ENCODE data around the gene SMIM38. TPM values are rescaled to one million over a fixed set of nuclear protein-coding genes. Genes with fewer than 3 reads are reported as not detected.

Gene SMIM38
- total RNA-seq, 1 donor from 2014 or later, result 0.26 TPM

- FAIRE-seq (peak; percentile 23), DNase-seq (ENCODE audit: low read depth) (no peak)
- H3K27me3 ChIP-seq (ENCODE audit: control insufficient read depth, insufficient read depth, low read length), result no peaks in the 10 kb centered on the region
- no peak for TF ChIP-seq CTCF (IDR thresholded peaks at IDR 0.05; ENCODE audit: insufficient read depth, low read length, severe bottlenecking)
- no peaks in the 10 kb centered on the region for H3K36me3 ChIP-seq (ENCODE audit: control insufficient read depth, insufficient read depth, low read length)
- H3K4me3 ChIP-seq (ENCODE audit: low read depth, low read length), result no peak overlapping the region
These were observed 35.4 kb upstream of the SMIM38 start for GRCh38 chr11:69120096-69120875.

- Histone ChIP-seq H3K4me3 (ENCODE audit: low read depth, low read length) (no peak overlapping the region), H3K27me3 (ENCODE audit: control insufficient read depth, insufficient read depth, low read length) (no peaks in the 10 kb centered on the region), H3K36me3 (ENCODE audit: control insufficient read depth, insufficient read depth, low read length) (no peaks in the 10 kb centered on the region)
- DNase-seq (ENCODE audit: low read depth), result peak; percentile 68
- peak; percentile 97 for FAIRE-seq
- no peak for TF ChIP-seq CTCF (IDR thresholded peaks at IDR 0.05; ENCODE audit: insufficient read depth, low read length, severe bottlenecking)
These were observed 34.7 kb upstream of the SMIM38 start for GRCh38 chr11:69121021-69121420.

DNA sequence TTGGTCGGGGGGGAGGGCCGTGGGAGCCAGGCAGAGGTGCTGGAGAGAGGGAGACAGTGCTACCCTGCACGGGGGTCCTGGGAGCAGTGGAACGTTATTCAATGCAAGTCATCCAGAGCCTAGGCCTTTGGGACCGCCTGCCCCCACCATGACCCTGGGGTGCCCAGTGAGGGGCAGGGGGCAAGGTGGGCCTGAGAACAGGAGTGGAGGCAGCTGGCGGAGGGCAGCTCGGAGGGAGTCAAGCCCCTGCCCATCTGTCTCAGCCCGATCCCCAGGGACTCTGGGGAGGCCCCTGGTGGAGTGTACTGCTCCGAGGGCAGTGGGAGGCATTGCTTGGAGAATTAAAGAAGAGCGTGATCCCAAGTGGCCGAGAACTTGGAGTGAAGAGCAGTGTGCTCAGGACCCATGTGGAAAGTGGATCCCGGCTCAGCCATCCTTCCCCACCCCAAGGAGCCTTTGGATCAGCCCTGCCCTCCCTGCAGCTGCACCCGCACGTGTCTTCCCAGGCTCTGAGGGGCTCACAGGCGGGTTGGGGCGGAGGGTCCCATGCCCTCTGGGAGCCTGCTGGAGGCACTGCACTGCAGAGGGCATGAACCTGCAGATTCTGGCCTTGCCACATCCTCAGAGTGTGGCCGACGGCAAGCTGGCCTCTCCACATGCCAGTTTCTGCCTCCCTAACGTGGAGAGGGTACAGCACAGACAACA, 34.0 kb upstream of the SMIM38 start:
- Histone ChIP-seq H3K36me3 (ENCODE audit: control insufficient read depth, insufficient read depth, low read length) (no peaks in the 10 kb centered on the region), H3K27me3 (ENCODE audit: control insufficient read depth, insufficient read depth, low read length) (no peaks in the 10 kb centered on the region), H3K4me3 (ENCODE audit: low read depth, low read length) (no peak overlapping the region)
- FAIRE-seq (no peak), DNase-seq (ENCODE audit: low read depth) (no peak)
- TF ChIP-seq CTCF (IDR thresholded peaks at IDR 0.05; ENCODE audit: insufficient read depth, low read length, severe bottlenecking), result no peak

GRCh38 chr11:69122326-69122629, 33.5 kb upstream of the SMIM38 start:
- H3K36me3 ChIP-seq (ENCODE audit: control insufficient read depth, insufficient read depth, low read length), result no peaks in the 10 kb centered on the region
- FAIRE-seq (no peak), DNase-seq (ENCODE audit: low read depth) (peak; percentile 20)
- TF ChIP-seq CTCF (IDR thresholded peaks at IDR 0.05; ENCODE audit: insufficient read depth, low read length, severe bottlenecking), result no peak
- H3K4me3 ChIP-seq (ENCODE audit: low read depth, low read length), result no peak overlapping the region
- no peaks in the 10 kb centered on the region for H3K27me3 ChIP-seq (ENCODE audit: control insufficient read depth, insufficient read depth, low read length)

DNA sequence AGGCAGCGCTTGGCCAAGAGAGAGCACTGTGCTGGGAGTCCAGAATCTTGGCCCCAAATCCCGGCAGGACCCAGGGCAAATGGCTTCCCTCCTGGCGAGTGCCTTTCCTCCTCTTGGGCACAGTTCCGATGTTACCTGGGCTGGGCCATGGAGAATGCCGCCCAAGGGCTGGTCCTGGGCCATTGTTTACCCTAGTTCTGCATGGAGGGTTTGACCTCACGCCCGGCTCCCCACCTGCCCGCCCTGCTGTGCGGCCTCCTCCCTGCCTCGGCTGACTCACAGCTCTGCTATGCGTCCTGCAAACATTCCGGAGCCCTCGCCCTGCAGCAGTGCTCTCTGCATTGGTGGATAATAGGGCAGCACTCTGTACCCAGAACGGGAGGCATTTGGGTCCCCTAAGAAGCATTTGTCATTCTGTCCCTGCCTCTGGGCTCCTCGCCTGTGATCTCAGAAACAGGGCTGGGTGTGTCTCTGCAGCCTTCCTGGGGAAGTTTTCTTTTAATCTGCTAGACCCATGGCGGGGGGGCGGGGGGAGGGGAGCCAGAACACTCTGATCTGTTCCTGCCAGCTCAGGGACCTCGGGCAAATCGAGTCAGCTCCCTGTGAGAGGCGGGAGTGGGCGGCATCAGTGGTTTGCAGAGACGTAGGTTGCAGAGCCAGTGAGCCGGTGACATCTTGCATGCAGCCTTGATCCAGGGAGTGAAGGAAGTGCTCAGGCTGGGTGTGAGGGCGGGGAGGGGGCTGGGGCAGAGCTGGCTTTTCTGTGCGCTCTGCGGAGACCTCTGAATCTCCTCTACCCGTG, 32.9 kb upstream of the SMIM38 start:
- no peaks in the 10 kb centered on the region for H3K36me3 ChIP-seq (ENCODE audit: control insufficient read depth, insufficient read depth, low read length)
- H3K4me3 ChIP-seq (ENCODE audit: low read depth, low read length), result no peak overlapping the region
- no peaks in the 10 kb centered on the region for H3K27me3 ChIP-seq (ENCODE audit: control insufficient read depth, insufficient read depth, low read length)
- TF ChIP-seq CTCF (IDR thresholded peaks at IDR 0.05; ENCODE audit: insufficient read depth, low read length, severe bottlenecking), result no peak
- FAIRE-seq (peak; percentile 93), DNase-seq (ENCODE audit: low read depth) (peak; percentile 85)
